AG08396 (cell line): ENCODE data around the gene RNF214.
"Not testable (repeated sequence)": the region's sequence is repeated elsewhere in the genome, so short reads cannot be mapped to it uniquely, and the experiment has no call there.

Experiments used
- DNase-seq: peaks from one replicate; pipeline ENCODE4 v3.0.0; 2012; ENCODE audit warnings: low spot score, mixed read lengths

Gene RNF214

GRCh38 chr11:117315285-117316196, 83.1 kb downstream of the RNF214 start:
- peak; percentile 51 for DNase-seq

GRCh38 chr11:117316197-117316961, 83.9 kb downstream of the RNF214 start, which contains the start of gene BACE1:
BACE1 (minus strand) TSS chr11:117316256; CDS start chr11:117315795, 461 bp downstream.
- DNase-seq = peak; percentile 90

DNA sequence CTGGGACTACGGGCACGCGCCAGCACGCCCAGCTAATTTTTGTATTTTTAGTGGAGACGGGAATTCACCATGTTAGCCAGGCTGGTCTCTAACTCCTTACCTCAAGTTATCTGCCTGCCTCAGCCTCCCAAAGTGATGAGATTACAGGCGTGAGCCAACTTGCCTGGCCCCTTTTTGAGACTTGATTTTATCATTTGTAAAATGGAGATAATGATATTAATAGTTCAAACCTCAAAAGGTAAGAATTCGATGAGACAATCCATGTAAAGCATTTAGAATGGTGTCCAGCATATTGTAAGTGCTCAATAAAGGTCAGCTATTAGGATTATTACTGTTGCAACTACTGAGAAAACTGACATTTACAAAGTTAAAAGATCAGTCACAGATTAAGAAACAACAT, 86.3 kb downstream of the RNF214 start:
- DNase-seq = no peak

- peak; percentile 27 for DNase-seq
Measured at GRCh38 chr11:117319214-117319840, 86.9 kb downstream of the RNF214 start.

GRCh38 chr11:117327255-117327566, 94.7 kb downstream of the RNF214 start:
- DNase-seq = not testable (repeated sequence)

GRCh38 chr11:117327567-117328374, 95.3 kb downstream of the RNF214 start, which contains the start of gene CEP164:
CEP164 (plus strand) TSS chr11:117327854; CDS start chr11:117338587, 10,733 bp downstream.
- peak; percentile 98 for DNase-seq

GRCh38 chr11:117328375-117329010, 96.0 kb downstream of the RNF214 start:
- peak; percentile 43 for DNase-seq

DNA sequence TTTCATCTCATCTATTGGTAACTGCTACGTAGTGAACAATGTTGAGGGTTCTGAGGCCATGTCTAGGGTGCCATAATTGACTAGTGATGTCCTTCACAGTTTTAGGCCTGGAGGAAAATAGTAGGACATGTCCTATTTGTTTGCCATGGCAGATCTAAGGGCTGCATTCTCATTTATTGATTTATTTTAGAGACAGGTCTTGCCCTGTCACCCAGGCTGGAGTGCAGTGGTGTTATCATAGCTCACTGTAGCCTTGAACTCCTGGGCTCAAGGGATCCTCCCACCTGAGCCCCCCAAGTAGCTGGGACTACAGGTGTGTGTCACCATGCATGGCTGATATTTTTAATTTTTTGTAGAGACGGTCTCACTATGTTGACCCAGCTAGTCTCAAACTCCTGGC, 100.4 kb downstream of the RNF214 start:
- DNase-seq = no peak

GRCh38 chr11:117333917-117334316, 101.4 kb downstream of the RNF214 start:
- DNase-seq = no peak

- DNase-seq = no peak
Measured at GRCh38 chr11:117334896-117335295, 102.4 kb downstream of the RNF214 start.

- DNase-seq = no peak
Measured at GRCh38 chr11:117335399-117335798, 102.9 kb downstream of the RNF214 start.
